GM18498 (cell line): ENCODE data around the gene AOPEP.

Source experiments
- ATAC-seq: cut with Tn5 transposase; IDR thresholded peaks from one replicate; pipeline ENCODE4 v1.9.1; 2021; ENCODE audit warnings: mild to moderate bottlenecking, moderate library complexity; ENCODE audit not compliant: unreplicated experiment

The AOPEP gene

DNA sequence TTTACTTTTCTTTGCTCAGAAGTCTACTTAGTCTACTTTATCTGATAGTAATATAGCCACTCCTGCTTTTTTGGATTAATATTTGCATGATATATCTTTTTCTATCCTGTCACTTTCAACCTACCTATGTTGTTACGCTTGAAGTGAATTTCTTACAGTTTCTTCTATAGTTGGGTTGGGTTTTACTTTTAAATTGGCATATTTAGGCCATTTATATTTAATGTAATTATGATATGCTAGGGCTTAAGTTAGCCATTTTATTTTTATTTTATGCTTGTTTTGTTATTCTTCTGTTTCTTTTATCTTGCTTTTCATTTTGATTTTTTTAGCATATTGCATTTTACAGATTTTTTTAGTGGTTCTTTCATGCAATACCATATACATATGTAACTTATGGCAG is 164.7 kb downstream of the AOPEP start:
- no peak for ATAC-seq

DNA sequence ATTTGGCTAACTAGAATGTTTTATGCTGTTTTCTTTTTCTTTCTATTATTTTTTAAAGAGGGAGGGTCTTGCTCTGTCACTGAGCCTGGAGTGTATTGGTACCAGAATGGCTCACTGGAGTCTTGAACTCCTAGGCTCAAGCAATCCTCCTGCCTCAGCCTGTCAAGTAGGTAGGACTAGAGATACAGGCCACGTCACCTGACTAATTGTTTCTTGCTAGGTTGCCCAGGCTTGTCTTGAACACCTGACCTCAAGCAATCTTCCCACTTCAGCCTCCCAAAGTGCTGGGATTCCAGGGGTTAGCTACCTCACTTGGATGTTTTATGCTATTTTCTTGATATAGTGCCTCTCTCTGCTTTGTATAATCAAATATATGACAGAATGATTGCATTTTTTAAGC is 166.2 kb downstream of the AOPEP start:
- ATAC-seq = no peak

DNA sequence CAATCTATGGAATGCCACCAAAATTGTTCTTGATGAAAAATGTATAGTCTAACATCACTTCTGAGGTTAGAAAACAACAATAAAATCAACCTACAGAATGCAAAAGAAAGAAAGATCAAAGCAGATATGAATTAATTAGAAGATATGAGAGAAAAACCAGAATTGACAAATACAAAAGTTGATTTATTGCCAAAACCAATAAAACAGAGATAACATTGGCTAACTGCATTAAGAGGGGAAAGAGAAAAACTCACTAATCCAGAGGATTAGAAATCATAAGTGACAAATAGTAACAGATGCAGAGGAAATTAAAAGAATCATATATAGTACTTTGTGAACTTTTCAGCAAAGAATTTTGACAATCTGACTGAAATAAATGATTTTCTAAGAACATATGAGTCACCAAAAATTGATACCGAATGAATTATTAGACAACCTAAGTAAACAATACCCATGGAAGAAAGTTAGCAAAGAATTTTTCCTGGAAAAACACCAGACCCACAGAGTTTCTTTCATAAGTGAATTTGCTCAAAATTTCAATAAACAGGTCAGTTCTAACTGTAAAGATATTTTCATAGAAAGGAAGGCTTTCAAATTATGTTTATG is 167.7 kb downstream of the AOPEP start:
- no peak for ATAC-seq

DNA sequence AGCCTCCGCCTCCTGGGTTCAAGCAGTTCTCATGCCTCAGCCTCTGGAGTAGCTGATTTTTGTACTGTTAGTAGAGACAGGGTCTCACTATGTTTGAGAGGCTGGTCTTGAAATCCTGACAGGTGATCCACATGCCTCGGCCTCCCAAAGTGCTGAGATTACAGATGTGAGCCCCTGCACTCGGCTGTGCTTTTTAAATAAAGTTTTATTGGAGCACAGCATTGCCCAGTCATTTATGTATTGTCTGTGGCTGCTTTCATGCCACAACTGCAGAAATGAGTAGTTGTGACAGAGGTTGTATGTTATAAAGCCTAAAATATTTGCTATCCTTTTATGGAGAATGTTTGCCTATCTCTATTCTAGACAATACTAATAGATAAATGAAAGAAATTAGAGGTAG is 169.2 kb downstream of the AOPEP start:
- ATAC-seq = no peak

DNA sequence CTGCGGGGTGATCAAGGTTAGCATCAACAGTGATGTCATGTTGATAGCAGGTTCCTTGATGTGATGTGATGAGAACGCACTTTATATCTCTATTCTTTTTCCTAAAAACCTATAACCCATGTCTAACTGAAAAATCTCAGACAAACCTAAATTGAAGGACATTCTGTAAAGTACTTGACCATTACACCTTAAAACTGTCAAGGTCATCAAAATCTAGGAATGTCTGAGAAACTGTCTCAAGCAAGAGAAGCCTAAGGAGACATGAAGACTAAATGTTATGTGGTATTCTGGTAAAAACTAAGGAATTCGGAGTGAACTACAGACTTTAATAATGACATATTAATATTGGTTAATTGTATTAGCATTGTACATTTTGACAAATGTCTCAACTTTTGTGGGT is 170.0 kb downstream of the AOPEP start:
- ATAC-seq = no peak

DNA sequence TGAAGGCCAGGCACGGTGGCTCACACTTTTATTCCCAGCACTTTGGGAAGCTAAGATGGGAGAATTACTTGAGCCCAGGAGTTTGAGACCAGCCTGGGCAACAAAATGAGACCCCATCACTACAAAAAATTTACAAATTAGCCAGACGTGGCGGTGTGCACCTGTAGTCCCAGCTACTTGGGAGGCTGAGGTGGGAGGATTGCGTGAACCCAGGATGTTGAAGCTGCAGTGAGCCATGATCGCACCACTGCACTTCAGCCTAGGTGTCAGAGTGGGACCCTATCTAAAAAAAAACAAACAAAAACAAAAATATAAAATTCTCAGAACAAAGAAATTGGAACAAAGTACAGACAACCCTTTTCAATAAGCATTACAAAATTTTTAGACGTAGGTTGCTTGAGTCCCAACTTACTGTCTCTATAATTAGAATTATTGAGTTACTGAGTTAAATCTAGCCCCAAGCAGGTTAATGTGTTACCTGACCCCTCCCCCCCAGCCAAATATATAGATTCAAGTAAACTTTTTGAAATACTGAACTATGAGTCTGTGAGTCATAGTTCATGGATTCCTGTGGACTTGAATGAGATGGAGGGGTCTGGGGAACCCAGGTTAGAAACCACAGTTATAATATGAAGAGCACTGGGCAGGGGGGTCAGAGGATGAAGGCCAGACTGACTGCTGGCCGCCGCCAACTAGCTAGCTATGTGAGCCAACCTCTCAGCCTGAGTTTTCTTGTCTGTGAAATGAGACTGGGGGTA is 173.1 kb downstream of the AOPEP start:
- ATAC-seq = no peak

DNA sequence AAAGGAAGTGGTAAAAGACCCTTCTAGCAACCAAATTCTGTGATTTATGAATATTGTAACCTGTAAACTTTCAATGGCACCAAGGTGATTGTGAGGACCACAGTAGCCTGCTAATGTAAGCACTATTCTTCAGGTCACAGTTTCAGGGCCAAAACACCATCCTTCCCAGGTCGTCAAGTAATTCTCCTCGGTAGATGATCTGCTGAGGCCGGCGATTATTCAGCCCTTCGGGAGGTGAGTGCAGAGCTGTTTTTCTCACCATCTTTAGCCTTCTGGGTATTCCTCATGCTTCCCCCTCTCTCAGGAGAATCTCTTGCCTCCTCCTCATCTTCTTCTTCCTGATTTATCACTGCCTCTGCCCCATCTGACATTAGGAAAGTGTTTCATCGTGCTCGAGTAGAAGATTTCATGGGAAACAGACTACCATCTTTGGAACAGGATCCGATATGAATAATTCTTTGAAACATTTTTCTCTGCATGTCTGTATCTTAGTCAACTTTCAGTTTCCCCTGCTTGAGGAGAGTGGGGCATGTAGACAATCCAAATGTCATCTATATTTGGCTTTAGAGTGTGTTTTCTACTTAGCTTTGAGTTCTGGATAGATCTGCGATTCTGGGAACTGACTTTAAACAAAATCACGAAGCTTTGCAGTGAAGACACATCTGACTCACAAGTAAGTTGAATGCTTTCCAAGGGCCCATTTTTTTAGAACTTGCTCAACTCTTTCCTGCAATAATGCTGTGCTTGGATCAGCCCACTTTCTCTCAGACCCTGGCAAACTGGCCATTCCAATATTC is 173.9 kb downstream of the AOPEP start:
- no peak for ATAC-seq

DNA sequence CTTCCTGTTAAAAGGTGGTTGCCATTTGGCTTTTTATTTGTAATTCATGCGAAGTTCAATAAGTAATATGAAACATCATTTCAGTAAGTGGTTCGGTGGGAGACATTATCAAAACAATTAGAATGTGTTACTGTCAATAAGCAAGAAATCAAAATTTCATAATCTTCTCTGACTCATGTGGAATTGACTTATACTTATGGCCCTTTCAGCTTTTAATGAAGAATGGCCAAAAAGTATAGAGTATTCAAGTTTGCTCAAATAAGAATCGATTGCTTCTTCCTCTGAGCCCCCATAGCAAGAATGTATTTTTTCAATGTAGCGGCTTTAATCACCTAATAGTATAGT is 174.5 kb downstream of the AOPEP start:
- ATAC-seq = no peak

DNA sequence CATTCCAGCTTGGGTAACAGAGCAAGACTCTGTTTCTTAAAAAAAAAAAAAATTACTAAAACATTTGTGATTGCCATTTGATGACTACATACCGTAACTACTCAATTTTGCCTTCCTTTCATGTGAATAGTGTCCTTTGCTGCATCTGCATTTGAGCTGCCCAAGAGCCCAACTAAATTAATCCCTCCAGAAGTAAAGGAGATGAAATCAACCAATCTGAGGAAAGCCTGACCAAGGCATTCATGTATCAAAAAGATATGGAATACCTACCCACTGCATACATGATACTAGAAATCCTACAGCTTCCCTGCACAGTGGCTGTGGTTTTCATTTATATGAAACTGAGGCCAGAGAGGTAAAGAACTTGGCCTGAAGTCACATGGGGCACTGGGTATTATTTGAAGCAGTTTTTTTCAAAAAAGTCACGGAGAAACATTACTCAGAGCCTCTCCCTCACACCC is 177.5 kb downstream of the AOPEP start:
- no peak for ATAC-seq

DNA sequence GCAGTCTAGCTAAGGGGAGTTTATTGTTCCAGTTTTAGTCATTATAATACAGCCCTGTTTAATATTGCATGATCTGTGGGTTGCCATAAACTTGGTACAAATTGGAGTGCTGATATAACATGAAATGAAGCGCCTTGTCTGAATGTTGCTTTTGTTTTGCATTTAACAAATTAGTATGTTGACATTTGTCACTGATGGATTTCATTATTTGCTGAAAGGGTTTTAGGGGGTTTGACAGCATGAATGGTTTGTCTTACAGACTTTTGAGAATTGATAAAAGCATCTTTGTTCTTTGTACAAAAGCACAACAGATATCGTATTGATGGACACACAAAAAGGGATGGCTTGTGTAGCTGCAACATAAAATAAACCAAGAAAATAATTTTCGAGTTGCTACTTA is 178.3 kb downstream of the AOPEP start:
- ATAC-seq = no peak

DNA sequence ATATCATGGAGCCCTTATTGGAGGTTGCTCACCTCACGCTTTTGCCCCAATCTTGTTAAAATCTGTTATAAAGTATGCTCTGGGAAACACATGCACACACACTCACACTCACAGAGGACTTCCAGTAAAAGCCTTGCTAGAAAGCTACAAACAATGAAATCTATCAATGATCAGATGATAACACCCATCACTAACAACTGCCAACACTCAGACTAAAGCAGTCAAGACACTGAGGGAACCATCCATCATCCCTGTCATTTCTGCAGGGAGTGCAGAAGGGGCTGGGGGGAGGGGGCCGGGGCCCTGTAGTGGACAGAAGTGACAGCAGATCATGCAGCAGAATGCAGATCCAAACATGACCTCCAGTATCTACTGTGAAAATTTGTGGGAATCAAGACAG is 179.1 kb downstream of the AOPEP start:
- ATAC-seq = no peak

DNA sequence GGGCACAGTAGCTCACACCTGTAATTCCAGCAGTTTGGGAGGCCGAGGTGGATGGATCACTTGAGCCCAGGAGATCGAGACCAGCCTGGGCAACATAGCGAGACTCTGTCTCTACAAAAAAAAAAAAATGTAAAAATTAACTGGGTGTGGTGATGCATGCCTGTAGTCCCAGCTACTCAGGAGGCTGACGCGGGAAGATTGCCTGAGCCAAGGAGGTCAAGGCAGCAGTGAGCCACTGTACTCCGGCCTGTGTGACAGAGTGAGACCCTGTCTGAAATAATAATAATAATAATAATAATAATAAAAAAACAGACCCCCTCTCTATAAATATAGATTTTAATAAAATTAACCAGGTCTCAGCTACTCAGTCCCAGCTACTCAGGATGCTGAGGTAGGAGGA is 179.7 kb downstream of the AOPEP start:
- no peak for ATAC-seq

DNA sequence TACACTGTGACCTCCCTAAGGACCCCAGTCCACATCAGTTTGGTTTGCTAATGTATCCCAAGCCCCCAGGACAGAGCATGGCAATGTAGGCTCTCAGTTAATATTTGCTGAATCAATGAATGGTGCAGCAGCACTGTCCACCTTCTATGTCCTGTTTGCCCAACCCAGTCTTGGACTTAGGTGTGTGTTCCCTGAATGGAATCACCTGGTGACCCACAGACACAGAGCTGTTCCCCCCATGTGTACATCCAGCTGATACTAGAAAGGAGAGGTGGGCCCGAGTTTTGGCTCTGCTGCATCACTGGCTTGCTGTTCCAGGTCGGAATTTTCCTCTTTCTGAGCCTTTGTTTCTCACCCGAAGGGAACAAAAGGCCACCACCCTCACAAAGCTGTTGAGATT is 180.2 kb downstream of the AOPEP start:
- ATAC-seq = no peak

DNA sequence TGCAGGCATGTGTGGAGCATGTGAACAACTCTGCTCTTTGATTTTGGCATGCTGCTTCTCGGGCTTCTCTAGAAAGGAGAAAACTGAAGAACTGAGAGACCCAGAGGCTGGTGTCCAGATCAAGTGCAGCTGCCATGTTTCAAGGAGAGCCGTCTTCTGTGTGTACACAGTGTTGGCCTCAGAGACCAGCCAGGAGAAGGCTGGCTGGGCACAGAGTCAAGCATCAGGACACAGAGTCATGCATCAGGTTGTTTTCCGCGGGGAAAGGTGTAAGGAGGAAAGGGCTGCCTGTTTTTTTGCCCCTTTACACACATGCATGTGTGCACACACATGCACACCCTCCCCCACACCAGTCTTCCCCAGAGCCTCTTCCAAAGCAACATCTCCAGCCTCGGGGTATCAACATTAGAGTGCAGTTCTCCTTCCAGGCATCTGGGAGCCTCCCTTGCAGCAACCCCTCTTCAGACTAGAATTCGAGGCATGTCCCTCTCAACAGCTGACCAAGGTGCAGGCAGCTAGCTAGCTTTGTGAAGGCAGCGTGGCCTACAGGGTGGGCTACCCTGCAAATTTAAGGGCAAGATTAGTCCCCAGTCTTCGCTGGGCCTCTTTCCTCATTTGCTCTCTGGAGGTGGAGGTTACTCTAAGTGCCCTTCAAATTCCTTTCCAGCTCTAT is 180.9 kb downstream of the AOPEP start:
- no peak for ATAC-seq

DNA sequence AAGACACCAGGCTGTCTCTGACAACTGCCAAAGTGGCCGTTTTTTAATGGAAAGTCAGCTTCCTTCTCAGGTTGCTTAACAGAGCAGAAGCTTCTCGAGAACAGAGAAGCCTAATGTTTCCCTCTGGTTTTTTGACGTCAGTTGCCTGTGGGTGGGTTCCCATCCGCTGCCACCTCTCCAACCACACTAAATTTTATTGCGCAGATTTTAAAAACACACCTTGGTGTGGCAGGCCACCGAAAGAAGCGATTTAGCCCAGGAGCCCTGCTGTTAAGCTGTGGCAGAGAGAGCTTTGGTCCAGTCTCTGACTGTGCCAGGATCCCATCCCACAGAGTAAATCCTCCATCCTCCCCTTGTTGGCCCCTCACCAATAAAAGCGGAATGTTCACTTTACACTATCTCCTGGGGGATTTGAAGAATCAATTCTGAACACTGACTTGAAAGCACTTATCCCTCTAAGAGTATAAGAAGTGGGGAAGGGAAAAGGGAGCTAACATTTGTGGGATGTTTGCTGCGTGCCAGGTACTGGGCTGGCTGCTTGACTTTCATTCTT is 181.6 kb downstream of the AOPEP start:
- ATAC-seq = no peak

DNA sequence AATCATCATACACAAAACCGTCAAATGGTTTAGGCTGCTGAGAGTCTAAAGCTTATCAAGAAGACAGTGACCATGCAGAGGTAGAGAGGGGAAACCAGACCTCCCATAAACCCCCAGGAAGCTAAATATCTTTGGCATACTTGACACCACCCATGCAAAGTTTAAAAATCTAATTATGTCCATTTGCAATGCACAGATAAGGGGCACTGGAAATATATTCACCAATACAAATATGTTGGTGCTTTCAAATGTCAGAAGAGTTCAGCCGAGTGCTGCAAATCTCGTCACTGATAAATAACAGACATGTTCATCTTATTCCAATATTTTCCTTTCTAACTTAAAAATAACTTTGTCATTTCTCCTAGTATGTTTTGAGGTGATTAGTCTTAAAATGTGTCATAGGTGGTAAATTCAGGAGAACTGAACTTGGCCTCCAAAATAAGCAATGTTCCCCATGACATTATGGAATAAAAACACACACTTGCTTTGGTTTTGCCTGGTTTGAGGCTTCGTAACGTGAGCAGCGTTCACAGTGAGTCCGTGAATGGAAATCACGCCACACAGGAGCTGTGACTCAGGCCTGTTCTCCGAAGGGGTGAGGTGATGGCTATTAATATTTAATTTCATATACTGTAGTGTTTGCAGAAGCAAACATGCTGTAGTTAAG is 182.2 kb downstream of the AOPEP start:
- no peak for ATAC-seq

DNA sequence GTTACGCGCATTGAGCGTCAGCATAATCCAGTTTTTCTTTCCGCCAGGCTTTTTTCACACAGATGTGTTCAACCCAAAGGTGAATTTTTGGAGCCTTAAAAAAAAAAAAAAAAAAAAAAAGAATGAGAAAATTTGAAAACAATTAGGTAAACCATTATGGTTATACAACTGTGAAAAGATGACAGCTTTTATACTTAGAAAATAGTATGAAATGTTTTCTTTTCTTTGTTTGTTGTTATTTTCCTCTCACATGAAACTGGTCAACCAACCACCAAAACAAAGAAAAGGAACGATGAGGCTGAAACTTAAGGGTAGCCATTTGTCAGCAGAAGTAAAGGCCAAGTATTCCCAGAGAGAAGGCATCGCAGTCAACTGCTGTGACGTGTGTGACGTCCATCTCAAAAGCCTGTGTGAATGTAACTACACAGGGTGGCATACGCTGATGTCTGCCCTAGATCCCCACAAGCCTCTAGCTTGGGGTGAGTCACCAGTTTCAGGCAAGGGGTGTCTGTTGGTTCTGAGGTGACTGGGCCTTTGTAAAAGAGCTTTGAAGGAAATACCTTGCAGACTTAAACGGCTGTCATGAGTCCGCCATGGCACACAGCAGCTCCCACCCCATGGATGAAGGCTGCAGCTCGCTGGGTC is 182.9 kb downstream of the AOPEP start:
- ATAC-seq = no peak

DNA sequence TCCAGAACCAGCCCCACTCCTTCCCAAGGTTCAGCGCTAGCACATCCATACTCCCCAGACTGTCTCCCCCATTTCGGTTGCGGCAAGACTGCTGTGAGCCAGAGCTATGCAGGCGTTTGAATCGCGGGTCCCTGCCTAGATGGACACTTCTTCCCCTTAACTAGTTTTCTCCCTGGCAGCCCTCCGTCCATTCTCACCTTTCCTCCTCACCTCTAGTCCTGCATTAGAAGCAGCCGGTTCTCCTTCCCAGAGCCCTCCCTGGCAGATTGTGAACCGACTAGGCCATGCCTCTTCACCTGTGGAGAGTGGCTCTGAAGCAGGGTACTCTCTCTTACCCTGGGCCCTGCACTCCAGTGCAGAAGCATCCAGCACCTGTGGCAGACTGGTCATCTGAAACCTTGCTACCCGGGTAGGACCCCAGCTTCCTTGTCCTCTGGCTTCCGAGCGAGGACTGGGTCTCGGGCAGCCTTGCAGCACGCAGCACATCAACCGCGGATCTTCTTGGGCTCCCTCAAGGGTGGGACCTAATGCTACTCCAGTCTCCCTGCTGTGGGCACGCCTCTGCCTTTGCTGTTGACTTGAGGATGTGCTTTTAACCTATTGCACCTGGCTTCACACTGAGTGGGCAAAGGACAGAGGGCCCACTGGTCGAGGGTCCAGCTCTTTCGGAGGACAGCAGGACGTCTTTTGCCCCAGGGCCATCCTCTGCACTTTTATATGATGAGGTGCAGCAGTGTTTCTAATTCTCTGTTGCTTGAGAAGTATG is 183.6 kb downstream of the AOPEP start:
- no peak for ATAC-seq

DNA sequence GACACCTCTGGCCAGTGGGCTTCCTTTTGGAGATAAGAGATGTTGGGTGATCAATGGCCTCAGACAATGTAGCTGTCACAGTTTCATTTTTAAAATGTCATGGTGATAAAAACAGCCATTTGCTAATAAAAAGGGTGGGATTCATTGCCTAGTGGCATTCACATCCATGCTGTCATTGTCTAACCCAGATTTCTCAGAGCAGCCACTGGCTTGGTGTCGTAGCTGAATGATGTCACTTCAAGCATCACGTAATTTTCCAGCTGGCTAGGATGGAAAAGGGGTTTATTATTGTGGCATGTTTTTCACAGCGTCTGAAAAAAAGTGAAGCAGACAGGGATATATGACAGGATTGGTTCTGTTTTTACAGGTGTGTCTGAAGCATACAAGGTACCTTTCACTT is 184.7 kb downstream of the AOPEP start:
- ATAC-seq = no peak
